ENCODE data around the gene SLC6A8. TPM values are rescaled to one million over a fixed set of nuclear protein-coding genes. Genes with fewer than 3 reads are reported as not detected.
"Not testable (repeated sequence)": the region's sequence is repeated elsewhere in the genome, so short reads cannot be mapped to it uniquely, and the experiment has no call there.

The SLC6A8 gene
- total RNA-seq, 4 donors from 2014 or later = 4.0 to 8.0 (median 6.1) TPM

DNA sequence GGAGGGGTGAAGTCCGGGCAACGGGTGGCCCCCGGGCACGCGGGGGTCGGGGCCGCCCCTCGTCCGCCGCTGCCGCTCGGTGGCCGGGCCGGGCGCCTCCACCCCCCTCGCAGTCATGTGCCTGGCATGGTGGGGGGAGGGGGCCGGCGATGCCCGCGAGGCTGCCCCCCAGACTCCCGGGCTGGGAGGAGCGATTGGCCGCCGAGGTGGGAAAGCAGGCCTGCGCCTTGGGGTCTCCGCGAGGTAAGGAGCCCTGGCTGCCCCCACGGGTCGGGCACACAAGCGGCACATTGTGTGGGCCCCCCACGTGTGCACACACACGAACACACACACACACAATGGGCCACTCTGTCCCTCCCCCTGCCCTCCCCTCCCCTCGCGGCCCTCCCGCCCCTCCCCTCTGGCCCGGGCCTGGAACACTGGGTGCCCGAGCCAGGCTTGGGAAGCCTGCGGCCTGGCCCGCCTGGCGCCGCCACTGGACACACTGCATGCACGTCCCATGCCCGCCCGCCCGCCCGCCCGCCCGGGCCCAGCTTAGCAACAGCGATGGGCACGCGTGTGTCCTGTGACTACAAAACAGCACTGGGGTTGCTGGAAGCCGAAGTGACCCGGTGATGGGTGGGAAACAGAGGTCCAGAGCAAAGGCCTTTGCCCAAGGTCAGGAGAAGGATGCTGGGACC, 1.3 kb downstream of the SLC6A8 start:
- peaks cover 0 to 4% of the 10 kb centered on the region in 2 donors for H3K4me1 ChIP-seq
- no peaks in the 10 kb centered on the region for H3K27me3 ChIP-seq
- intact Hi-C loops (cut with DNase I) = no loop called here
- no CpG with 5 or more reads among the region's 53 CpGs for WGBS, 2 donors
- peak overlapping the region in 1 of 3 donors; percentile 26 for H3K4me3 ChIP-seq (replicated peaks in 1 of 3)
- TF ChIP-seq, protein P1, sequence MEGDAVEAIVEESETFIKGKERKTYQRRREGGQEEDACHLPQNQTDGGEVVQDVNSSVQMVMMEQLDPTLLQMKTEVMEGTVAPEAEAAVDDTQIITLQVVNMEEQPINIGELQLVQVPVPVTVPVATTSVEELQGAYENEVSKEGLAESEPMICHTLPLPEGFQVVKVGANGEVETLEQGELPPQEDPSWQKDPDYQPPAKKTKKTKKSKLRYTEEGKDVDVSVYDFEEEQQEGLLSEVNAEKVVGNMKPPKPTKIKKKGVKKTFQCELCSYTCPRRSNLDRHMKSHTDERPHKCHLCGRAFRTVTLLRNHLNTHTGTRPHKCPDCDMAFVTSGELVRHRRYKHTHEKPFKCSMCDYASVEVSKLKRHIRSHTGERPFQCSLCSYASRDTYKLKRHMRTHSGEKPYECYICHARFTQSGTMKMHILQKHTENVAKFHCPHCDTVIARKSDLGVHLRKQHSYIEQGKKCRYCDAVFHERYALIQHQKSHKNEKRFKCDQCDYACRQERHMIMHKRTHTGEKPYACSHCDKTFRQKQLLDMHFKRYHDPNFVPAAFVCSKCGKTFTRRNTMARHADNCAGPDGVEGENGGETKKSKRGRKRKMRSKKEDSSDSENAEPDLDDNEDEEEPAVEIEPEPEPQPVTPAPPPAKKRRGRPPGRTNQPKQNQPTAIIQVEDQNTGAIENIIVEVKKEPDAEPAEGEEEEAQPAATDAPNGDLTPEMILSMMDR (IDR thresholded peaks at IDR 0.05) = no peak
- no peak overlapping the region for H3K27ac ChIP-seq
- no peaks in the 10 kb centered on the region for H3K9me3 ChIP-seq
- DNase-seq = peak; percentile 39 to 45
- no peaks in the 10 kb centered on the region for H3K36me3 ChIP-seq

DNA sequence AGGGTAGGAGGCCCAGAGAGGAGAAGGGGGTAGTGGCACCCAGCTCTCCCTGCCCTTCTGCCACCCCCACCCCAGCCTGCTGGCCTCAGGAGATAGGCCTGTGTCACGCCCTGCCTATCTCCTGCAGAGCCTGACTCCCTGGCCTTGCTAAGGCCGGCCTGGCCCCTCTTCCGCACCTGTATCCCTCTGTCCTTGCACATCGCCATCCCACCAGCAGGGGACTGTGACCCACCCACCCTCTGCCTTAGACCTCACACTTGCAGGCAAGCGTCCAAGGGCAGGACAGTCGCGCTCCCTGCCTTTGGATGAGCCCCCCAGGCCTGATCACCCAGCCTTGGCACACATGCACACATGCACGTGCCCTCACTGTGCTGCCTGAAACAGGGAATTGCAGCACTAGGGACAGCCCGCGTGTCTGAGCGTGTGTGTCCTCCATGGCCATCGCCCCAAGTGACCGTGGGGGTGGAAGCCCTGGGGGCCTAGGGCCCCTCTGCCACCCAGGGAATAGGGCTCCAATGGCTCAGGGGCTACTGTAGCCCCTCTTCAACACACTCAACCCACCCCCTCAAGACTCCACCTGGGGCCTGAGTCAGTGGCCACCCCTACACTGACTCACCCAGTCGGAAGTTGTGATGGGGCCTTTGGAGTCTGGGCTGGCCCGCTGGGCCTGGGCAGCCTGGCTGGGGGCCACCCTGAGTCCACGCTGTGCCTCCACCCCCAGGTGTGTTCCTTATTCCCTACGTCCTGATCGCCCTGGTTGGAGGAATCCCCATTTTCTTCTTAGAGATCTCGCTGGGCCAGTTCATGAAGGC, 2.1 kb downstream of the SLC6A8 start:
- H3K9me3 ChIP-seq = no peaks in the 10 kb centered on the region
- no peak overlapping the region for H3K4me3 ChIP-seq (replicated peaks in 1 of 3)
- H3K27ac ChIP-seq = no peak overlapping the region
- 80 to 95% methylated on average over 7 to 9 of the region's 19 CpGs for WGBS, 2 donors
- H3K4me1 ChIP-seq = peaks cover 0 to 4% of the 10 kb centered on the region in 2 donors
- TF ChIP-seq POLR2A (IDR thresholded peaks at IDR 0.05) = no peak
- TF ChIP-seq, protein P1 (IDR thresholded peaks at IDR 0.05) = no peak
- intact Hi-C loops (cut with DNase I) = no loop called here
- no peaks in the 10 kb centered on the region for H3K36me3 ChIP-seq
- no peak for DNase-seq
- no peaks in the 10 kb centered on the region for H3K27me3 ChIP-seq

DNA sequence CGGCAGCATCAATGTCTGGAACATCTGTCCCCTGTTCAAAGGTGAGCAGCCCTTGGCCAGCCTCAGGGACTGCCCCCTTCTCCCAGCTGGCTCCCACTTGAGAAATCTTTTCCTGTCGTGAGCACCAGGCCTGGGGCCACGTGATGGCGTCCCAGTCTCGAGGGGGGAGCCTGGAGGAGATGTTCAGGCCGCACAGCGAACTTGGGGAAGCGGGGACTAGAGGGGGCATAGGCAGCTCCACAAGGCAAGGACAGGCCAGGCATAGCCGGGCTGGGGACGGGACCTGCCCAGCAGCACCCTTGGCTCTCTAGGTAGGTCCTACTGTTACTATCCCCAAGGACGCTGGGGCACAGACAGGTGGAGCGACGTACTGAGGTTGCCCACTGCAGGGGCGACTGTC, 2.7 kb downstream of the SLC6A8 start:
- TF ChIP-seq POLR2A (IDR thresholded peaks at IDR 0.05) = no peak
- TF ChIP-seq, protein P1 (IDR thresholded peaks at IDR 0.05) = no peak
- H3K27me3 ChIP-seq = no peaks in the 10 kb centered on the region
- 80 to 87% methylated on average over 1 to 6 of the region's 14 CpGs for WGBS, 2 donors
- H3K4me3 ChIP-seq (replicated peaks in 1 of 3) = no peak overlapping the region
- H3K27ac ChIP-seq = no peak overlapping the region
- peaks cover 0 to 4% of the 10 kb centered on the region in 2 donors for H3K4me1 ChIP-seq
- intact Hi-C loops (cut with DNase I) = no loop called here
- no peak for DNase-seq
- no peaks in the 10 kb centered on the region for H3K9me3 ChIP-seq
- no peaks in the 10 kb centered on the region for H3K36me3 ChIP-seq

DNA sequence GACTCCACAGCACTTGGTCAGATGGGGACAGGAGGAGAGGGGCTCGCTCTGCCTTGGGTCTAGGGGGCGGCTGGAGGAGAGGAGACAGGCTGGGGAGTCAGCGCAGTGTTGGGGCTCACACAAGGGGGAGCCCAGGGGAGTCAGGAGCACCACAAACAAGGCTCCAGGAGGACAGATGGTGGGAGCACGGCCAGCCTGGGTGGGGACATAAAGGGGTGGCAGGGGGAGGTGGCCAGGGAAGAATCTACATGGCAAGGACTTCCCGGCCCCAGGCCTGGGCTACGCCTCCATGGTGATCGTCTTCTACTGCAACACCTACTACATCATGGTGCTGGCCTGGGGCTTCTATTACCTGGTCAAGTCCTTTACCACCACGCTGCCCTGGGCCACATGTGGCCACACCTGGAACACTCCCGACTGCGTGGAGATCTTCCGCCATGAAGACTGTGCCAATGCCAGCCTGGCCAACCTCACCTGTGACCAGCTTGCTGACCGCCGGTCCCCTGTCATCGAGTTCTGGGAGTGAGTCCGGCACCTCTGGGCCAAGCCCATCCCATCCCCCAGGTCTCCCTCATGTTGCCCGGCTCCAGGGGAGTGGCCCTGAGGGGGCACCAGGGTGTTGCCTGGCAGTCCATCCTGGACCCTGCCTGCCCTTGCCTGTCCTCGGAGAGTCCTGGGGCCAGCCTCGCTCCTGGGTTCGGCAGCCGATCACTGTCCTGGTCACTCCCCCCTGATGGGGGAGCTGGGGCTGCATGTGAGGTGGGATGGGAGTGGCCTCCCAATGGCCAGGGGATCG, 3.5 kb downstream of the SLC6A8 start:
- H3K36me3 ChIP-seq; H3K9me3 ChIP-seq; H3K4me3 ChIP-seq (replicated peaks in 1 of 3); DNase-seq; H3K4me1 ChIP-seq; H3K27ac ChIP-seq; H3K27me3 ChIP-seq; intact Hi-C loops (cut with DNase I): not testable (repeated sequence)
- 94 to 96% methylated on average over 6 to 7 of the region's 21 CpGs for WGBS, 2 donors

DNA sequence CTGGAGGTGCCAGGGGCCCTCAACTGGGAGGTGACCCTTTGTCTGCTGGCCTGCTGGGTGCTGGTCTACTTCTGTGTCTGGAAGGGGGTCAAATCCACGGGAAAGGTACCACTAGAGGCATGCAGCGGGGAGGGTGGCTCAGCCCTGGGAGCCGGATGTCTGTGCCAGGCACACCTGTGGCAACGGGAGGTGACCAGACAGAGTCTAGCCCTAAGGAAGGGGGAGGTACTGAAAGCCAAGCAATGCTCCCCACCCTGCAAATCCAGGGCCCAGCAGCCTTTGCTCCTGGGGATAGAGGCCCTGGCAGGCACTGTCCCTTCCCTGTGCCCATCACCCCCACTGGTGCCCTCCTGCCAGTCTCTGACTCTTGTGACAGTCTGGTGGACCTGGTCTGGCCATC, 4.3 kb downstream of the SLC6A8 start:
- Histone ChIP-seq H3K9me3 (no peaks in the 10 kb centered on the region), H3K27me3 (no peaks in the 10 kb centered on the region), H3K4me3 (replicated peaks in 1 of 3) (no peak overlapping the region), H3K27ac (no peak overlapping the region), H3K4me1 (peaks cover 0 to 4% of the 10 kb centered on the region in 2 donors), H3K36me3 (no peaks in the 10 kb centered on the region)
- intact Hi-C loops (cut with DNase I) = no loop called here
- no peak for DNase-seq
- WGBS, 2 donors = no CpG with 5 or more reads among the region's 4 CpGs
- TF ChIP-seq, protein P1 (IDR thresholded peaks at IDR 0.05) = no peak
- TF ChIP-seq POLR2A (IDR thresholded peaks at IDR 0.05) = no peak
